HG02943 (cell line): ENCODE measurements around the gene BMP7.
"Not testable (repeated sequence)": the region's sequence is repeated elsewhere in the genome, so short reads cannot be mapped to it uniquely, and the experiment has no call there.

Experiments
- ATAC-seq: cut with Tn5 transposase; IDR thresholded peaks from one replicate; pipeline ENCODE4 v1.9.1; 2021; ENCODE audit warnings: mild to moderate bottlenecking, low read depth, moderate library complexity; ENCODE audit not compliant: unreplicated experiment

Gene BMP7

GRCh38 chr20:57252559-57253162 is 13.8 kb downstream of the BMP7 start:
- ATAC-seq: no peak

DNA sequence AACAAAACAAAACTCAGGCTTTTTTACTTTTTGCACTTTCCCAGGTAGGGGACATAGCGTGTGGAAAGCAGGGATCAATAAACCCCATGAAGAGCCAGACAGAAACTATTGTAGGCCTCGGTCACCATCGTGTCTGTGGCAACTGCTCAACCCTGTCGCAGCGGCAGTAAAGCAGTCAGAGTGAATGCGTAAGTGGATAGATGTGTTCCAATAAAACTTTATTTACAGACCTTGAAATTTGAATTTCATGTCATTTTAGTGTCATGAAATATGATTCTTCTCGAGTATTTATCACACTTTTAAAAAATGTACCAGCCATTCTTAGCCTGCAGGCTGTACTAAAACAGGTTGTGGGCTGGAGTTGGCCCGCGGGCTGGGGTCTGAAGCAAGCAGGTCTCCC is 14.5 kb downstream of the BMP7 start:
- ATAC-seq: no peak

GRCh38 chr20:57251344-57251743 is 15.1 kb downstream of the BMP7 start:
- no peak for ATAC-seq

GRCh38 chr20:57250607-57251343 is 15.7 kb downstream of the BMP7 start:
- ATAC-seq: no peak

GRCh38 chr20:57249772-57250171 is 16.7 kb downstream of the BMP7 start:
- no peak for ATAC-seq

GRCh38 chr20:57249073-57249472 is 17.4 kb downstream of the BMP7 start:
- ATAC-seq: no peak

- no peak for ATAC-seq
Observed at GRCh38 chr20:57248132-57248797, 18.2 kb downstream of the BMP7 start.

GRCh38 chr20:57247292-57247965 is 19.0 kb downstream of the BMP7 start:
- no peak for ATAC-seq

GRCh38 chr20:57245997-57246396 is 20.4 kb downstream of the BMP7 start:
- no peak for ATAC-seq

GRCh38 chr20:57244627-57245214 is 21.7 kb downstream of the BMP7 start:
- no peak for ATAC-seq

GRCh38 chr20:57244221-57244585 is 22.2 kb downstream of the BMP7 start:
- no peak for ATAC-seq

DNA sequence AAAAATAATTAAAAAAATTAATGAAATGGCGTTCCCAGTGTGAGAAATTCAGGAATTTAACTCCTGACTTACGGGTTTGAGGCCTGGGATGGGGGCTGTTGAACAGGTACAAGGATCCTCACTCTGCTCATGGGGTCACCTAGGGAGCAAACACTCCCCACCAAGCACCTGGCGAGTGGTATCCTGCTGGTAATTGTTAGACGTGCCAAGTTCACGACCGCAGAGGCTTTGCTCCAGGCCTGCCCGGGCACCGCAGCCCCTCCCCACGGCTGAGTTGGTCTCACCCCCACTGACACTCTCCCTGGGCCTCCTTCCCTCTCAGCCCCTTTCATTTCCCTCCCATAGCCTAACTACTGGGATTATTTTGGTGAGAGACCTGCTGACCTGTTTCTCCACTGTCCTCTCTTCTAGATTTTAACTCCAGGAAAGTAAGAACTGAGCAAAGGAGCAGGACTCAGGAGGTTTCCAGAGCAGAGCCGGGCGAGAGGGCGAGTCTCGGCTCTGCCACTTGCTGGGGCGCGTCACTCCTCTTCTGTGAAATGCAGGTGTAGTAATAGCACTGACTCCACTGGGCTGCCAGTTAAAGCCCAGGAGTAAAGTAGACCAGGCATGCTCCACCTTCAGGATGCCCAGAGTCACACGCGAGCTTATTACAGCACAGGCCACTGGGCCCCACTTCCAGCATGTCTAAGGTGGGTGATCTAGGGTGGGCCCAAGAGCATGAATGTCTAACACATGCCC is 22.8 kb downstream of the BMP7 start:
- ATAC-seq: no peak

- no peak for ATAC-seq
Observed at GRCh38 chr20:57242414-57242813, 24.0 kb downstream of the BMP7 start.

DNA sequence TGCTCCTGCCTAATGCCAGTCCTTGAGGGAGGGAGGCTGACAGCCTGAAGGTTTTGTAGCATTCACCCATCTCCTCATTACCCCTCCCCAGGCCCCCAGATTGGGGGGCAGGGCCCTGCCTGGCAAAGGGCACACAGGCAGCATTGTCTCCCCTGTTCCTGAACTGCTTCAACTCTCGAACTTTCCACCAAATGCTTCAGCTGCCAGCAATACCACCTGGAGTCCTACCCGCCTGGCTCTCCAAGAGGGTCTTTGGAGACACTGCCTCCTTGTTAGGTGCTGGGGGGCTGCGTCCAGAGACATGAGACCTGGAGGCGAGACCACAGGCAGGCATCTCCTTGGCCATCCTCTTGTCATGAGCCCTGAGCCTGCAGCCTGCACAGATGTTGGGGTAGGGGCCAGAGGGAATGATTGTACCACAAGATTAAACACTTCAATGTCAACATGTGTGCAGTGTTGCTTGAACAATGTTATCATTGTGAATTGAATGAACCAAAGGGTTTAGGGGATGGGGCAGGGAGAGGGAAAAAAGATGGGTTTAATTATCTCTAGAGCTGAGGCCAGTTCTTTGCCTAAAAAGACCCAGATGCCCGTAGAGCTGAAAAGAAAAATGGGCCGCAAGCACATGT is 25.0 kb downstream of the BMP7 start:
- no peak for ATAC-seq

DNA sequence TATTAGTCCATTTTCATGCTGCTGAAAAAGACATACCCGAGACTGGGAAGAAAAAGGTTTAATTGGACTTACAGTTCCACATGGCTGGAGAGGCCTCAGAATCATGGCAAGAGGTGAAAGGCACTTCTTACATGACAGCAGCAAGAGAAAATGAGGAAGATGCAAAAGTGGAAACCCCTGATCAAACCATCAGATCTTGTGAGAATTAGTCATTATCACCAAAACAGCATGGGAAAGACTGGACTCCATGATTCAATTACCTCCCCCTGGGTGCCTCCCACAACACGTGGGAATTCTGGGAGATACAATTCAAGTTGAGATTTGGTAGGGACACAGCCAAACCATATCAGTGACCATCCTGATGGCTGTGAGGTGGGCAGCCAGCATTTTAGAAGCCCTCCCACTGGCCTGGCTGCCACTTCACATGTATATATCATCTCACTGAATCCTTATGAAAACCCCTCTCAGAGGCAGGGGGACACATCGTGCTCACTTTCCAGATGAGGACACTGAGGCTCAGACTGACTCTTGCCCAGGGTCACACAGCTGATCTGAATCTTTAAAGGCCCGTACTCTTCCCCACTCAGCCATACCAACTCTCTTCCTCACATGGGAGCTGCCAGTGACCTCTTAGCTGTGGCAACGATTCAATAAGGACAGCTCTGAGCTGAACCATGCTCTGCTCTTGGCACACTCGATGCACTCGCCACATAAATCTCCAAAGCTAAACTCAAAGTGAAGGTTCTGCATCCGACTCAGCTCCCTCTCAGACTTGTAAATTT is 25.7 kb downstream of the BMP7 start:
- ATAC-seq: no peak

DNA sequence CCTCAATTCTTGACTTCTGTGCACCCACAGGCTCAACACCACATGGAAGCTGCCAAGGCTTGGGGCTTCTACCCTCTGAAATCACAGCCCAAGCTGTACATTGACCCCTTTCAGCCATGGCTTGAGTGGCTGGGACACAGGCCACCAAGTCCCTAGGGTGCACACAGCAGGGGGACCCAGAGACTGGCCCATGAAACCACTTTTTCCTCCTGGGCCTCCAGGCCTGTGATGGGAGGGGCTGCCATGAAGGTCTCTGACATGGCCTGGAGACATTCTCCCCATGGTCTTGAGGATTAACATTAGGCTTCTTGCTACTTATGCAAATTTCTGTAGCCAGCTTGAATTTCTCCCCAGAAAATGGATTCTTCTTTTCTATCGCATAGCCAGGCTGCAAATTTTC is 26.7 kb downstream of the BMP7 start:
- ATAC-seq: not testable (repeated sequence)

- not testable (repeated sequence) for ATAC-seq
Observed at GRCh38 chr20:57239324-57239723, 27.1 kb downstream of the BMP7 start.

- no peak for ATAC-seq
Observed at GRCh38 chr20:57238089-57238488, 28.4 kb downstream of the BMP7 start.

DNA sequence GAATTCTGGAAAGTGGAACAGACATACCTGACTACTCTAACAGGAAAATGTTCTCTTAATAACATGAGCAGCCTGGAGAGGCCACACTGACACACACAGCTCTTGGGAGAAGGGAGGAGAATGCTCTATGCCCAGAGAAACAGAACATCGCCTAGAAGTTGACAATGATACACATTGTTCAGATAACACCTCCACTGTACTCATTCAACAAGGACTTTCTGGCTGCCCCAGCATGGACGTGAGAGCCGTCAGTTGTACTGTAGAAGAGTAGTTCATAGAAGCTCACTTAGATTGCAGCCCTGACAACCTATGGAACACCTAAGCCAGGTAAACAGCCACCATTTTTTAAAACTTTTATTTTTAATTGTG is 28.9 kb downstream of the BMP7 start:
- no peak for ATAC-seq
